BJ (cell line): ENCODE measurements around the gene GYS2. TPM values are rescaled to one million over a fixed set of nuclear protein-coding genes. Genes with fewer than 3 reads are reported as not detected.

Experiments used
- CTCF ChIA-PET: fragments of 350-600 bp; formaldehyde crosslinking; extraction: SDS; loops from one replicate; lab custom pipeline; 2021; ENCODE audit warnings: antibody characterized with exemption, inconsistent platforms; lab: Yijun Ruan, JAX
- POLR2A ChIA-PET: fragments of 300-600 bp; sonication (Branson Sonifier 250); formaldehyde crosslinking; extraction: SDS; loops from one replicate; lab custom pipeline; 2021; ENCODE audit warnings: antibody characterized with exemption; lab: Charles Lee
- DNase-seq: peaks from one replicate; pipeline ENCODE4 v3.0.0-alpha.2; 2011; ENCODE audit warnings: low read depth
- H3K27me3 ChIP-seq: 2 replicates; pipeline ENCODE4 v1.6.0; 2011; ENCODE audit warnings: low read length; ENCODE audit not compliant: control insufficient read depth, insufficient read depth
- H3K36me3 ChIP-seq: 2 replicates; pipeline ENCODE4 v1.5.1; 2011; ENCODE audit warnings: low read length; ENCODE audit not compliant: control insufficient read depth, insufficient read depth
- H3K4me3 ChIP-seq: 2 replicates; pipeline ENCODE4 v1.5.1; 2011; ENCODE audit warnings: low read depth, mild to moderate bottlenecking, control low read depth, low read length
- polyA plus RNA-seq: library from polyadenylated mRNA; depleted of rRNA; stranded (reverse); fragments of >200 nt; gene quantifications from 2 replicates; pipeline ENCODE4 v1.2.3, GENCODE V29; 2011; rRNA removed
- TF ChIP-seq, protein P1 (sequence below): IDR thresholded peaks from 2 replicates; pipeline ENCODE4 v1.5.1; 2011; ENCODE audit warnings: low read depth, mild to moderate bottlenecking, control low read depth, inconsistent platforms, low read length, moderate library complexity; ENCODE audit not compliant: insufficient read depth

The GYS2 gene
- polyA plus RNA-seq, 1 experiment = not detected

DNA sequence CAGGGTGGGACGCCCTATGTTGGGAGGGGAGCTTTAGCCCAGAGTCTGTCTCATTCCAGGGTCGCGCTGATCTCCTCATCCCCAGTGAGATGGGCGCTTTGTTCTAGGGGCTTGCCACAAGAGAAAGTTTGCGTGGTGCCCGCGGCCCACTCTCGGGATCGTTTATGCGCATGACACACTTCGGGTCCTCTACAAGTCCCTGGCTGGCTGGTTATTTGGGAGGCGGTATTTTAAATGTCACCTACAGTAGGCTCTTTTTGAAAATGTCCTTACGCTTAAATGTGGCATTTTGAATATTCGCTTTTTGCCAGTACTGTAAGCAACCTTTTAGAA lies 102.5 kb downstream of the GYS2 start:
- TF ChIP-seq, protein P1, sequence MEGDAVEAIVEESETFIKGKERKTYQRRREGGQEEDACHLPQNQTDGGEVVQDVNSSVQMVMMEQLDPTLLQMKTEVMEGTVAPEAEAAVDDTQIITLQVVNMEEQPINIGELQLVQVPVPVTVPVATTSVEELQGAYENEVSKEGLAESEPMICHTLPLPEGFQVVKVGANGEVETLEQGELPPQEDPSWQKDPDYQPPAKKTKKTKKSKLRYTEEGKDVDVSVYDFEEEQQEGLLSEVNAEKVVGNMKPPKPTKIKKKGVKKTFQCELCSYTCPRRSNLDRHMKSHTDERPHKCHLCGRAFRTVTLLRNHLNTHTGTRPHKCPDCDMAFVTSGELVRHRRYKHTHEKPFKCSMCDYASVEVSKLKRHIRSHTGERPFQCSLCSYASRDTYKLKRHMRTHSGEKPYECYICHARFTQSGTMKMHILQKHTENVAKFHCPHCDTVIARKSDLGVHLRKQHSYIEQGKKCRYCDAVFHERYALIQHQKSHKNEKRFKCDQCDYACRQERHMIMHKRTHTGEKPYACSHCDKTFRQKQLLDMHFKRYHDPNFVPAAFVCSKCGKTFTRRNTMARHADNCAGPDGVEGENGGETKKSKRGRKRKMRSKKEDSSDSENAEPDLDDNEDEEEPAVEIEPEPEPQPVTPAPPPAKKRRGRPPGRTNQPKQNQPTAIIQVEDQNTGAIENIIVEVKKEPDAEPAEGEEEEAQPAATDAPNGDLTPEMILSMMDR = no peak
- DNase-seq = no peak
- Histone ChIP-seq H3K36me3 (peaks cover 3% of the 10 kb centered on the region; the same call in 1 of the 2 replicates), H3K4me3 (peak overlapping the region; percentile 95), H3K27me3 (no peaks in the 10 kb centered on the region)
- CTCF ChIA-PET = interaction anchor here (0.6 kb wide), 2 partner anchors 9 to 17 kb away, joined by 3 to 5 read pairs; no protein-coding TSS in a partner anchor
- POLR2A ChIA-PET = no interaction called here

DNA sequence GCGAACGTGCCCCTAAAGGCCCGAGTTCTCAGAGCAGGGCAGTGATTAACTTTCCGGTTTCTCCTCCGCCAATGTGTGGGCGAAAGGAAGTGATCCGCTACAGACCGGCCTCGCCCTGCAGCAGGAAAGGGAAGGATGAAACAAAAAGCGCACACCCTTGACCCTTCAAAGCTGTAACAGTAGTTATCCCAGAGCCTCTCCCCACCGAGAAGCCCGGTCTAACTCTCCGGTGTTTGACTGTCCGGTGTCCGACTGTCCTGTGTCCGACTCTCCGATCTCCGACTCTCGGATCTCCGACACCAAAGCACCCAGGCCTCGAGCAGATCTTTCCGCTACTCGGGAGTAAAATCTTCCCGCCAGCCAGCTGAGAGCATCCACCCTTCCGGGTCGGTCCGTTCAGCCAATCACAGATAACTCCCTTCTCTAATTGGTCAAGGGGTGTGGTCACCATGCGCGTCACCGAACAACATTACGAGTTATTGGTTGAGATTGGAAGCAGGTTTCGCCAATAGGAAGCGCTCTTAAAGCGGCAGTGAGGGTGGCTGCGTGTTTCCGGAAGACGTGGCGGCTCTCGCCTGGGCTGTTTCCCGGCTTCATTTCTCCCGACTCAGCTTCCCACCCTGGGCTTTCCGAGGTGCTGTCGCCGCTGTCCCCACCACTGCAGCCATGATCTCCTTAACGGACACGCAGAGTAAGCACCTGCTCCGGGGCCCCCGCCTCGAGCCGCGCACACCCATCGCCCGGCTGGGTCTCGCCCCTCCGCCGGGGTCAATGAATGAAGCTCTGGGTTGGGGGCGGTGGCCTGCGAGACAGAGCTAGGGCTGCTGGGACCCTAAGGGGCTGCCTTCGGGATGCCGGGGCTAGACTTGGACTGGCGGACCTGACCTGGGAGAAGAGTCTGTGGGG lies 103.1 kb downstream of the GYS2 start, which contains the start of the genes GOLT1B and RECQL:
Gene GOLT1B (plus strand): TSS at position 532 of the 906 bp plus-strand sequence. CDS start 135 bp downstream, at position 667.
Gene RECQL (minus strand): TSS at position 378 of the 906 bp plus-strand sequence. CDS start 2,065 bp downstream, outside the sequence.
- TF ChIP-seq, protein P1 = no peak
- DNase-seq = peak; percentile 94
- Histone ChIP-seq H3K36me3 (peaks cover 5% of the 10 kb centered on the region), H3K4me3 (peak within 1 kb of the TSS; percentile 95), H3K27me3 (no peaks in the 10 kb centered on the region)
- ChIA-PET POLR2A (no interaction called here), CTCF (interaction anchor here (0.6 kb wide), 2 partner anchors 9 to 18 kb away, joined by 3 to 5 read pairs; no protein-coding TSS in a partner anchor)

DNA sequence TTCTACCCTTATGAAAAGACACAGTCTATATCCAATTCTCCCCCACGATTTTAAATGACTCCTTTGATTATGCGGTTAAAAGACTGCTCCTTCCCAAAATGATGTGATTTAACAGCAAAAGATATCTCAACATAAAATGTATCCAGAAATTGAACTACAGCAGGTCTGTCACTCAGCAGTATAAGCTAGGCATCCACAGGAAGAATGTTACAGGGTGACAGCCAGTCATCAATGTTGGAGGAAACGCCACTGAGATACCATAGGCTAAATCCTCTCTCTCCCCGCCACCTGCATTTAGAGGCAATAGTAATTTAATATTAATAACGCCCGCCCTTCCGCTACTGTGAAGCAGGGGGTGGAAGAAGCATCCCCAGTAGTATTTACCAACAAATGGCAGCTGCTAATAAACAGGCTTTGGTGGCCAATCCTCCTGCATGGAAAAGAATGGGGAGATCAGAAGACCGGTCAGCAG lies 103.8 kb downstream of the GYS2 start:
- Histone ChIP-seq H3K36me3 (peaks cover 5% of the 10 kb centered on the region), H3K27me3 (no peaks in the 10 kb centered on the region), H3K4me3 (peak overlapping the region; percentile 95)
- POLR2A ChIA-PET = no interaction called here
- DNase-seq = no peak
- CTCF ChIA-PET = no interaction called here
- TF ChIP-seq, protein P1 = no peak

DNA sequence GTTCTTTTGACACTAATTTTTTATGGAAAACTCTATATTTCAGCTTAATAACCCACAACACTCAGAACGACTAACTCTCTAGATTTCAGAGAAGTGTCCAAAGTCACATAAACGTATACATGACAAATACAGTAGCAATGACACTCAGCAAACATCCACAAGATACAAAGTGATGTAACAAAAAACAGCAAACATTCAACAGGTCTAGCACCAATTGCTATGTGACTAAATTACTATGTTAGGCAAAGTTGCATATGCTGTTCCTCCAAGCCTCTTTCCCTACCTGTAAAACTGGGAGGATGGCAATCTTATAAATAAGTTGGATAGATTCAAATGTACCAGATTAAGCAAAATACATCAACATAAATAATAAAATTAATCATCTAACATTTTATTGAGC lies 104.9 kb downstream of the GYS2 start:
- Histone ChIP-seq H3K27me3 (no peaks in the 10 kb centered on the region), H3K4me3 (no peak overlapping the region), H3K36me3 (peaks cover 5% of the 10 kb centered on the region)
- TF ChIP-seq, protein P1 = no peak
- no peak for DNase-seq
- ChIA-PET CTCF (no interaction called here), POLR2A (no interaction called here)

Other genes with a start within 250 kb of the GYS2 start
- gene IAPP, start 231.9 kb downstream of the GYS2 start, polyA plus RNA-seq = not detected in 2 replicates
- 11.1 and 14.2 TPM in 2 replicates for gene PYROXD1, start 167.2 kb downstream of the GYS2 start, polyA plus RNA-seq
- gene RECQL, start 103.2 kb downstream of the GYS2 start, polyA plus RNA-seq = 17.6 and 31.7 TPM in 2 replicates
- 76.7 and 119 TPM in 2 replicates for gene GOLT1B, start 103.1 kb downstream of the GYS2 start, polyA plus RNA-seq
- gene SPX, start 78.6 kb downstream of the GYS2 start, polyA plus RNA-seq = 0.06 and 0.12 TPM in 2 replicates
- gene LDHB, start 53.0 kb upstream of the GYS2 start, polyA plus RNA-seq = 275 and 592 TPM in 2 replicates
- gene KCNJ8, start 169.9 kb upstream of the GYS2 start, polyA plus RNA-seq = 7.6 and 8.7 TPM in 2 replicates